Measurements from ENCODE around the gene DHRS13. TPM values are rescaled to one million over a fixed set of nuclear protein-coding genes. Genes with fewer than 3 reads are reported as not detected.
A peak's percentile ranks its signal among the peaks of the same experiment; 100 is the strongest.
"Not testable (repeated sequence)": the region's sequence is repeated elsewhere in the genome, so short reads cannot be mapped to it uniquely, and the experiment has no call there.

DHRS13 gene
- total RNA-seq, 1 experiment from 2014 or later, result 5.6 TPM

DNA sequence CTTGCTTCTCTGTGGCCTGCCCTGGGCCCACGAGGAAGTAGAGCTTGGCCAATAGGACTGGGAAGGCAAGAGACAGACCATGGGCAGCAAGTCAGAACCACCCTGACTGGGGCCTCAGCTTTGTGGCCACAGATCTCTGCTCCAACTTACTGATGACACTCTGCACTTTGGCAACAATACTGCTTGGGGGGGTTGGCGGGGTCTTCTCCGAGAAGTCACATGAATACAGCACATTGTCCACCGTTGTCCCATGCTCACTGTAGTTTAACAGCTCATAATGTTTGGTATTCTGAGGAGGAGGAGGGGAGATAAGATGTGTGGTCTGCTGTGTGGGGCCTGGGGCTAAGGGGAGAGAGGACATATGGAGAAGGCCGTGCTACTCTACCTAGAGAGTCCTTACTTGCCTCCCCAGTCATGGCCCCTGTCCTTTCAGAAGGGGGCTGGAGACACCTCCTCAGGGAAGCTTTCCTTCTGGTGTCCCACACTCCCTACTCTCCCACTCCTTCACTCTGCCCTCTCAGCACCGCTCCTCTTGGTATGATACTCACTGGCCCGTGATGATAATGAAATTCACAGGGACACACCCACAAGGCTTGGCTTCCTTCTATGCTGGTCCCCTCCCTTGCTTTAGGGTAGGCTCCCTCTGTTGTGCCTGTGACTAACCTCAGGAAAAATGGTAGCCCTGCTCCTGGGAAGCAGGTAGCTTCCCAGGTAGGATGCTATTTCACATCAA, 4.0 kb upstream of the DHRS13 start:
- no peak for DNase-seq (ENCODE audit: extremely low read depth, low read depth)

DNA sequence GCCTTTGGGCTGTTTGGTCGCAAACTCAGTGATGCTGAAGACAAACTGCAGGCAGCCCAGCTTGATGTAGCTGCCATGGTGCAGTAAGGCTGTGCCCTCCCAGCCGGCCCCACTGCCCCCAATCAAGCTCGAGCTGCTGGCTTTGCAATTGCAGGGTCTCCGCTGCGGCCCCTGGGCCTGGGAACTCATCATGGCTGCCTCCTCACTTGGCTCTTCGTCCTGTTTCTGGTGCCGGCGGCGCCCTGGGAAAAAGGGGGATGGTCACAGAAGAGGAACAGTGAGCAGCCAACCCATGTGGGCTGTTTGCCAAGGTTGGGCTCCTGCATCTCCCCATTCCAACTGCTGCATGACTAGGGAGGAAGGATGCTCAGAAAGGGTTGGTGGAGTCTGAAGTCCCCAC, 3.4 kb upstream of the DHRS13 start:
- DNase-seq (ENCODE audit: extremely low read depth, low read depth), result no peak

DNA sequence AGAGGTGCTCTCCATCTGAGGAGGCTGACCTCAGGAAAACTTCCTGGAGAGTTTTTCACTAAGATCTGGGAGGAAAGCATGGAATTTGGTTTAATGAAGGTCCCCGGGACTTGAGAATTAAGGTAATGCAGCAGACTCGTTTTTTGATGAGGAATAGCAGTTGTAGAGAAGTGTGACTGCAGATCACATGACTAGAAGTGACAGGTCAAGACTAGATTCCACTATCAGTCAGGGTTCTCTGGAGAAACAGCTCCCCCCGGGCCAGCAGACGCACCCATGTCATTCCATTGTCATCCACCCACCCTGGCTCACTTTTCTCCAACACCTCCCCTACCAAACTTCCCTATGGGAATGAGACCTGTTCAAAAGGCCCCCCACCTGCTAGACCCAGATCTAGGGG, 1.9 kb upstream of the DHRS13 start:
- DNase-seq (ENCODE audit: extremely low read depth, low read depth), result no peak

DNA sequence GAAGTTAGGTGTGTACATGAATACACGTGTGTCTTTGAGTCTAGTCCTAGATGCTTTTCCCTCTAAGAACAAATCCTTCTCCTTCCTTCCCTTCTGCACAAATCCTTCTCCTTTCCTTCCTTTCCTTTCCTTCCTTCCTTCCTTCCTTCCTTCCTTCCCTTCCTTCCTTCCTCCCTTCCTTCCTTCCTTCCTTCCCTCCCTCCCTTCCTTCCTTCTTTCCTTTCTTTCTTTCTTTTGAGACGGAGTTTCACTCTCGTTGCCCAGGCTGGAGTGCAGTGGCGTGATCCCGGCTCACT, 615 bp upstream of the DHRS13 start:
- not testable (repeated sequence) for DNase-seq (ENCODE audit: extremely low read depth, low read depth)

DNA sequence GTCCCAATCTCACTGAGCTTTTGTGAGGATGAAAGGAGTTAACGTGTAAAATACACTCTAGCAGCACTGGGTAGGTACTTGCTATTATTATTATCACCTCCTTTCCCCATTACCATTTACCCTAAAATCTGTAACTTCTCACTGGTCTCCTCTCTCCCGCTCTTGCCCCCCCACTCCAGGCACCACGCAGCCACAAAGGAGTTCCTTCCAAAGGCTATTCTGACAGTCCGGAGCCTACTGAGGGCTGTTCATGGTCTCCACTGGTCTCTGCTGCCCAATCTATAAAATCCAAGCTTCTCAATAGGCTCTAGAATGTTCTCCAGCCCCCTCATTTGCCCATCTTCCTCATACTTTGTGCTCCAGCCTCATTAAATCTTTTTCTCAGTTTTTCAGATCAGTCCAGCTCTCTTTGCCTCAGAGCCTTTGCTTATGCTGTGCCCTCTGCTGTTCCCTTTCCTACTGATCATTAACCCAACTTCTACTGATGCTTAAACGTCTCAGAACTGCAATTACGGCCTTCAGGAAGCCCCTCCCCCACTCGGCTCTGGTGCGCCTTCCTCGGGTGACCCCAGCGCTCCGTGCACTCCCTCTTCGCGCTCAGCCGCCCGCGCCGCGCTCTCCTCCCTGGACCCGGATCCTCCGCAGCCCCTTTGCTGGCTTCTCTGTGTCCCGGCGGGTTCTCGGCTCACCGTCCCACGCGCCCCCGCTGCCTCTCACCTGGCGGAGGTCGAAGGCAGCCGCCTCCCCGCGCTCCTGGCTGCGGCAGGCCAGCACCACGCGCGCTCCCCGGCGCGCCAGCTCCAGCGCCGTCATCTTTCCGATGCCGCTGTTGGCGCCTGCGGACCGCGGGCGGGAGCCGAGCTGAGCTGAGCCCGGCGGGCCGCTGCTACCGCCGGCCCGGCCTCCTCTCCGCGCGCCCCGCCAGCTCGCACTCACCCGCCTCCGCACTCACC, 737 bp downstream of the DHRS13 start:
- no peak for DNase-seq (ENCODE audit: extremely low read depth, low read depth)

DNA sequence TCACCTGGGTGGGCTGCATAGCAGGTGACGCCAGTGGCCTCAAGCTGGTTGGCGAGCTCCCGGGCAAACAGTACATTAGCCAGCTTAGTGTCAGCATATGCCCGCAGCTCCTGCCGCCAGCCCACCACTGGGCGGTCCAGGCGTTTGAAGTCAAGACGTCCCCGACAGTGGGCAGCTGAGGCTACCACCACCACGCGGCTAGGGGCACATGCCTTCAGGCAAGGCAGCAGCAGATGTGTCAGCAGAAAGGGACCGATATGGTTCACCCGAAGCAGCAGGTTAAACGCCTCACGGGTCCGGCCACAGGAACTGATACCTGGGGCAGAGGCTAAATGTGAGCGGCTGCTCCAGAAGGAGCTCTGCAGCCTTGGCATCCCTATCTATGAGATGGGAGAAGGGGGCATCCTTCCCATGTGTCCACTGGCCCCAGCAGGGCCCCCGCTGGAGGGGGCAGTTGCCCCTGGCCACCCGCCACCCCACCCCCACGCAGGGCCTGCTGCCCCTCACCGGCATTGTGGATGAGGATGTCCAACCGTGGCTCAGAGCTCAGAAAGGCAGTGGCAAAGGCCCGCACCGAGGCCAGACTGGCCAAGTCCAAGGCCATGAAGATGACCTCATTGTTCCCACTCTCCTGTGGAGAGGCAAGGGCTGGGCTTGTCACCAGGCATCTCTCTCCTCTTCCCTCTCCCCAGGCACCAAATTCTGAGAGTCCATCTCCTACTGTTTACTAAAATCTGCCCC, 1.7 kb downstream of the DHRS13 start:
- no peak for DNase-seq (ENCODE audit: extremely low read depth, low read depth)

DNA sequence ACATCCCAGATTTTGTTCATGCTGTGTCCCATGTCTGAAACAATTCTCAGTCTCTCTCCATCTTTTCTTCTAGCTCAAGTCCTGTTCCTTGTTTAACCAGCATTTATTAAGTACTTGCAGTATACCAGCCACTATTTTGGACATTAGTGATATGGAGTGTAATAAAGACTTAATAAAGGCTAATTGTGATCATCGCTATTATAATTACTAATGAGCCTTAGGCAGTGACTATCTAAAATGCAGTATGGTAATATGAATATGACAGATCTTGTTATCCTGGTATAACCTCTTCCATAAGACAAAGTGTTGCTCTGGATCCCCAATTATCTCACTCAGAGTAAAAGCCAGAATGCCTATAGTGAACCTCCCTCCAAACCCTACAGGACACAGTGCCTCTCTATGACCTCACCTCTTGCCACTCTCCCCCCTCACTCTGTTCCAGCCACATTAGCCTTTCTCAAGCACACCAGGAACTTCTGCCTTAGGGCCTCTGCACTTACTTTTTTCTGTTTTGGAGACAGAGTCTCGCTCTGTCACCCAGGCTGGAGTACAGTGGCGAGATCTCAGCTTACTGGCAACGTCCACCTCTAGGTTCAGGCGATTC, 3.6 kb downstream of the DHRS13 start:
- DNase-seq (ENCODE audit: extremely low read depth, low read depth), result no peak

DNA sequence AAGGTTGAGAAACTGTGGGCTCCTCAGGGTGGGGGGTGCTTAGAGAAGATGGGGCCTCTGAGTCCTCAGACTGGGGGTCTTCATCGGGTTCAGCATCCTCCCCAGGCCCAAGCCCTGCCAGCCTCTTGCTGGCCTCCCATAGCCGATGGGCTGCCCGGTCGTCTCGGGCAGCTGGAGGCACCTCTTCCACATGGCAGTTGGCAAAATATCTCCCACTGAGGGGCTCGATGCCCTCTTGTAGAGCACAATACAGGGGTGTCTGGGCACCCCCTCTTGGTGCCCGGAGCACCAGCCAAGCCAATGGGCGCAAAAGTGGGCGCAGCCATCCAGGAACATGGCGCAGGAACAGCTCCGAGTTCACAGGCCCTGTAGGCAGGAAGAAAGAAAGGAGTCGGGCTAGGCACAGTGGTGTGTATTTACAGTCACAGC, 4.3 kb downstream of the DHRS13 start:
- no peak for DNase-seq (ENCODE audit: extremely low read depth, low read depth)

DNA sequence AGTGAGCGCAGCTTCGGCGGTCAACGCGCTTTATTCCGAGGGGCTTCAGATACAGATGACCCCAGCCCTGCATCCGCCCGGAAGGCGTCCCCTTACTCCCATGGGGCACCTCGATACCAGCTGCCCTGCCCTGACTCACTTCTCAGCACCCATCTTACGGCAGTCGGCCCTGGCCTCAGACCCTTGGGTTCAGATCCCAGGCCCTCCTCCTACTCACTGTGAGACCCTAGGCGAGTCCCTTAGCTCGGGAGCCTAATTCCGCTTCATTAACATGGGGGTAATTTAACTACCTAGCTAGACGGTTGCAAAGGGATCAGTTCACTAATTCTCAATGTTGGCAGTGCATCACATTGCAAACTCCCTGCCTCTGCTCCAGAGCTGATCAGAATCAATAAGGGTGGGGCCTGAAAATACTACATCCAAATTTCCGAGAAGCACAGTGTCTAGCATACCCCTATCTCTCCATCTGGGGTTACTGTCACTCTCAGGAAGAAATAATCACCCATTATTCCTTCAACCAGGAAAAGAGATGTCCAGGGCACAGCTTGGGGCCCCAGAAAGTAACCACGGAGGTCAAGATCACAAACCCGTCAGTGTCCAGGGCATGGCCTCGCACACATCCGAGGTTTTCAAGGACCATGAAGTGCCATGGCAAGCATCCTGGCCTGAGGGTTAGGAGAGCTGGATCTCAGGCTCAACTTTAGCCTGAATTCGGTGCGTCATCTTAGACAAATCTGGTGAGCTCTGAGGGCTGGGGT, 4.9 kb downstream of the DHRS13 start:
- no peak for DNase-seq (ENCODE audit: extremely low read depth, low read depth)

DNA sequence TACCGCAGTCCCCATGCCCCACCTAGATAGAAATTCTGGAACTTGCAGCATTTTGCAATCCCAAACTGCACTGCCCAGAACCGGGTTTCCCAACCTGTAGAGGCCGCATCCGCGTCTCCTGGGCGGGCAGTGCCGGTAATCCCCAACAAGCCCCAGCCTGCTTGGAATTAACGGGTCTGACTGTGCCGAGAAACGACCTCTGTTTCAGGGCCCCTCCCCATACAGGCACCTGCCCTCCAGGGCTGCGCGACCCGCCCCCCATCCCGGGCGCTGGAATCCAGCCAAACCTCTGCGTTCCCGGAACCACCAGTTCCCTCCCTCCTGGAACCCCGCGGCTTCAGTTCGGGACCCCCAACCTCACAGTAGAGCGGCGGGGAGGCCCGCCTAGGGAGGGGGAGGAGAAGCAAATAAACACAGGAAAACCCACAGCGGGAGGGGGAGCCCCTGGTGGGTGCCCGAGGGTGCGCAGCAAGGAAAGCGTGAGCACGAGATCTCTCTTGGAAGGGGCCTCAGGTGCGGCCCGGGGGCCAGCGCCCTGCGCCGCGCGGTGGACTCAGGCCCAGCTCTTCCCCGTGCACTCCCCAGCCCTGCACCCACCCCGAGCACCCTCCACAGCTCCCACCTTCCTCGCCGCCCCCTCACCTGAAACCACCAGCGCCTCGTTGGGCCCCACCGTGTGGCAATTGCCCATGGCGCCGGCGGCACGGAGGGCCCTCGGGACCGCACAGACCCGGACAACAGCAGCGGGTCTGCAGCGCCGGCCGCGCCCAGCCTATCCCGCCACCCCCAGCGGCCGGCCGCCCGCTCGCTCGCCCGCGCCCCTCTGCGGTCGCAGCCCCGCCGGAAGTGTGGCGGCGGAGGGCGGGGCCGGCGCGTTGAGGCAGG, 5.8 kb downstream of the DHRS13 start, which contains the start of gene FLOT2:
TSS of gene FLOT2 (minus strand) at position 850 of the 885 bp plus-strand sequence. CDS start at position 691, 159 bp downstream.
- peak; percentile 13 for DNase-seq (ENCODE audit: extremely low read depth, low read depth)

DNA sequence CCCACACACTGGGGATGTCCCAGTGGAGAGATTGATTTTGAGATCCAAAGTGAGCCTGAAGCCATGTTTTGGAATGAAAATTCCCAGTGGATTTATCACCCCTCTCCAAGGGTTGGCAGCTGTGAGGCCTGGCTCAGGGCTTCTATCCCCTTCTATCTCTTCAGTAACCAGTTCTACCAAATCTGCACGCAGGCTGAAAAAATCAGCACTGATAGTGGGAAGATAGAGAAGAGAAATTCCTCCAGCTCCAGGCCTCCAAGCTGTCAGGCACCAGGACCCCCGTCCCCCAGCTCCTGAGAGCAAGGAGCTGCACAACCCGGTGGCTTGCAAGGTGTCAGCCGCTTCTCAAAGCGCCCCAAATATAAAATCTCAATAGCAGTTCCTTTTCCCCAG, 6.4 kb downstream of the DHRS13 start:
- no peak for DNase-seq (ENCODE audit: extremely low read depth, low read depth)

DNA sequence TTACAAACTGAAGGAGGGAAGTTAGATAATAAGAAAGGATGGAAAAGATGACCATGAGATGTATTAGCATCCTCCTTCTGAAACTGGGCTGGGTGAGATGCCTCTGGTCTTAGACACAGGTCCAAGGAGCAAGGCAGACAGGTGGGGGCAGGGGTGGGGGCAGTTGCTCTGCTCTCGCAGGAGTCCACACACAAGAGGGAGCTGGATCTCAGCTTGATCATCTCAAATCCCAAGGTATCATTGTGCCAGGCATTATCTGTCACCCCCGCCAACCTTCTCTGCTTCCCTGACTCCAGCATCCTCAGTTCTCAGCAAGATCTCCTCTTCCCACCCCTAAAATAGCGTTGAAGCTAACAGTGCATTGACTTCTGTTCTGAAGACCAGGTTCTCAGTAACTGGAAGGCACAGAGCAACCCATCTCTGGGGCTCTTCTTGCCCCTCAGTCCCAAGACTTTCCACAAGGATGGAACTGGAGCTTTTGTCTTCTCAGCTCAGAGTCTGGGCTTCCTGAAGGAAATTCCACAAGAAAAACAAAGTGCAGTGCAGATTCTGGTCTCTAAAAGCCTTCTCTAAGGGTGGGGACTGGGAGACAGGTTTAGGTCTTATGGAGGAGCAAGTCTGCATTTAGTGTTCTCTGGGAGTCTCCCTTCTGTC, 7.0 kb downstream of the DHRS13 start:
- no peak for DNase-seq (ENCODE audit: extremely low read depth, low read depth)

DNA sequence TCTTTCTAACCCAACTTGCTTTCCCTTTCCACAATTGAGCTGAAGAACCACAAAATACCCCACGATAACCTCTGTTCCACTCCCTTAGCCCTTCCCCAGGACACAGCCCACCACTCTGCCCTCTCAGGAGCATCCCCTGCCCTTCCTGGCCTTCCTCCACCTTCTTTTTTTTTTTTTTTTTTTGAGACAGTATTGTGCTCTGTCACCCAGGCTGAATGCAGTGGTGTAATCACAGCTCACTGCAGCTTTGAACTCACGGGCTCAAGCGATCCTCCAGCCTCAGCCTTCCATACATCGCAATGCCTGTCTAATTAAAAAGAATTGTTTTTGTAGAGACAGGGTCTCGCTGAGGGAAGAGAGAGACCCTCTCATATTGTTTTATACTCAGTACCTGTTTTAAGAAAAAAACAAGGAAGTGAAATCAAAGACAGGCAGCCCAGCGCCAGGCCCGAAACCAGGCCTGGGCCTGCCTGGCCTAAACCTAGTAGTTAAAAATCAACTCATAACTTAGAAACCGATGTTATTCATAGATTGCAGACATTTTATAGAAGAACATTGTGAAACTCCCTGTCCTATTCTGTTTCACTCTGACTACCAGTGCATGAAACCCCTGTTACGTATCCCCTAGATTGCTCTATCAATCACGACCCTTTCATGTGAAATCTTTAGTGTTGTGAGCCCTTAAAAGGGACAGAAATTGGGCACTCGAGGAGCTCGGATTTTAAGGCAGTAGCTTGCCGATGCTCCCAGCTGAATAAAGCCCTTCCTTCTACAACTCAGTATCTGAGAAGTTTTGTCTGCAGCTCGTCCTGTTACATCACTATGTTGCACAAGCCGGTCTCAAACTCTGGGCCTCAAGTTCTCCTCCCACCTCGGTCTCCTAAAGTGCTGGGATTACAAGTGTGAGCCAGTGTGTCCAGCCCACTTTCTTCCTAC, 9.4 kb downstream of the DHRS13 start:
- DNase-seq (ENCODE audit: extremely low read depth, low read depth), result not testable (repeated sequence)

DNA sequence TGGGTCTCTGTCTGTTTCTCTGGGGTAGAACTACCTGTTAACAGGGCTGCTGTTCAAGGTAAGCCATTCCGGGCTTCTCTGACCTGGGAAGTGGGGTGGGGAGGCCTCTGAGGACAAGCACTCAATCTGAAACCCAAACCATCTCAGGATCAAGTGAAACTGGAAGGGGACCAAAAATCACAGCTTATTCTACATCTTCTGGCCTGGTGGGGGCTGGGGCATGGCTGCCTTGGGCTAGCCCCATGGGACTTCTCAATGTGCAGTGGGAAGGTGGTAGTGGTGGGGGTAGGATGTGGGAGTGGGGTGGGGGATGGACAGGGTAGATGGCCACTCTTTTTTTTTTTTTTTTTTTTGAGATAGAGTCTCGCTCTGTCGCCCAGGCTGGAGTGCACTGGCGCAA, 10.9 kb downstream of the DHRS13 start:
- no peak for DNase-seq (ENCODE audit: extremely low read depth, low read depth)

DNA sequence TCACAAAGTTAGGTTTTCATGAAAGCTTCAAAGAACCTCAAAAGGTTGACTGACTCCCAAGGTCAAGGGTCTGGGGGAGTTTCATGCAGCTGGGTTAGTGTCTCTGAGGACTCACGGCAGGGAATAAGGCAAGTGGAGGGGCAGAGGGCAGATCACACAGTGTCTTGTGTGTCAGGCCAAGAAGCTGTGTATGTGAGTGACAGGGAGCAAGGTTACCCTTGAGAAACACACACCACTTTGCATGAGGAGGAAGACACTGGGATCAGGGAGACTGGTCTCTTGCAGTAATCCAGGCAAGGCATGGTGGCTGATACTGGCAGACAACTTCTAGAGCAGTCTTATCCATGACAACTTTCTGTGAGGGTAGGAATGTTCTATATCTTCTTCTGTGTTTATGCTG, 11.7 kb downstream of the DHRS13 start:
- no peak for DNase-seq (ENCODE audit: extremely low read depth, low read depth)

DNA sequence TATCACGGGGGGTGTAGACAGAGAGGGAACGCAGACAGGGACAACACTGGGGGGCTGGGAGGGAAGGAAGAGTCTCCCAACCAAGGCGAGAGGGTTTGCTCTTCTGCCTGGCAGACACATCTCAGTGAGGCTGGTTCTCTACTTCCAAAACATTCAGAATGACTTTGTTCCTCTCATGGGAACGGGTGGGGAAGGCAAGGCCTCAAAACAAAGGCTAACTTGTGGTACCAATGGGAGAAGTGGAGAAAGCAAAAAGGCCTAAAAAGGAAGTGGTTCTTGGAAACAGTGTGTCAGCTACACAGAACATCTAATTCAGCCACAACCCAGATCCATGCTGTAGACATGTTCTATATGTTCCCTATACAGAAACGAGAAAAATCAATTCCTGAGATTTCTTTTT, 12.9 kb downstream of the DHRS13 start:
- DNase-seq (ENCODE audit: extremely low read depth, low read depth), result no peak

DNA sequence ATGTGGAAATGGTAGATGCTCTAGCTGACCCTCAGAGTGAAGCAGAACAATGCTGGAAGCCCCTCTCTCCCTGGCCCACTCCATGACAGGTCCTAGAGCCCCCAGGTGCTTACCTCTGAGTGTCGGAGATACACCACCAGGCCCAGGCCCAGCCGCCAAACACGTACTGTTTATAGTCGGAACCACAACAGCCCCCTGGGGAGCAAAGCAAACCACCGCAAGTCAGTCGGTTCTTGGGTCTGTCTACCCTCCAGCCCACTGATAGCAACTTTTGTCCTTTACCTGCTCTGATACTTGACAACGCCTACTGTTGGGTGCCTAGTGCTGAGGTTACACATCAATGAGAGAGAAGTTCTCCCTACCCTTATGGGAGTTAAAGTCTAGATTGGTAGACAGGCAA, 14.0 kb downstream of the DHRS13 start:
- DNase-seq (ENCODE audit: extremely low read depth, low read depth), result no peak
